ENCODE data around the gene CD53.
A peak's percentile ranks its signal among the peaks of the same experiment; 100 is the strongest.
"Not testable (repeated sequence)": the region's sequence is repeated elsewhere in the genome, so short reads cannot be mapped to it uniquely, and the experiment has no call there.

The CD53 gene

GRCh38 chr1:110872745-110873720, at the start of gene CD53:
CD53 (plus strand) TSS chr1:110873148; CDS start chr1:110891409, 18,261 bp downstream.
- no peak for DNase-seq

GRCh38 chr1:110824192-110824591, 48.8 kb upstream of the CD53 start:
- DNase-seq = no peak

- DNase-seq = peak; percentile 1
These were observed 42.9 kb upstream of the CD53 start for GRCh38 chr1:110829955-110830553.

GRCh38 chr1:110833779-110834178, 39.2 kb upstream of the CD53 start:
- not testable (repeated sequence) for DNase-seq

GRCh38 chr1:110846861-110847260, 26.1 kb upstream of the CD53 start:
- no peak for DNase-seq

GRCh38 chr1:110850145-110850544, 22.8 kb upstream of the CD53 start:
- no peak for DNase-seq

GRCh38 chr1:110850627-110851026, 22.3 kb upstream of the CD53 start:
- DNase-seq = no peak

- DNase-seq = no peak
These were observed 19.8 kb upstream of the CD53 start for GRCh38 chr1:110853135-110853534.

GRCh38 chr1:110856410-110856809, 16.5 kb upstream of the CD53 start:
- DNase-seq = no peak

GRCh38 chr1:110857964-110858948, 14.7 kb upstream of the CD53 start:
- no peak for DNase-seq

- DNase-seq = no peak
These were observed 13.9 kb upstream of the CD53 start for GRCh38 chr1:110859062-110859461.

- DNase-seq = no peak
These were observed 12.8 kb upstream of the CD53 start for GRCh38 chr1:110860174-110860573.

GRCh38 chr1:110860620-110861019, 12.3 kb upstream of the CD53 start:
- not testable (repeated sequence) for DNase-seq

- DNase-seq = not testable (repeated sequence)
These were observed 11.0 kb upstream of the CD53 start for GRCh38 chr1:110861942-110862341.

- DNase-seq = no peak
These were observed 8.7 kb upstream of the CD53 start for GRCh38 chr1:110864287-110864686.

GRCh38 chr1:110870721-110871388, 2.1 kb upstream of the CD53 start:
- no peak for DNase-seq

GRCh38 chr1:110872366-110872744, 593 bp upstream of the CD53 start:
- DNase-seq = no peak

- no peak for DNase-seq
These were observed 908 bp downstream of the CD53 start for GRCh38 chr1:110873856-110874255.

GRCh38 chr1:110874324-110875215, 1.6 kb downstream of the CD53 start:
- DNase-seq = no peak

GRCh38 chr1:110875216-110875731, 2.3 kb downstream of the CD53 start:
- DNase-seq = no peak

GRCh38 chr1:110876748-110877341, 3.9 kb downstream of the CD53 start:
- no peak for DNase-seq

Measured in fibroblast of upper back skin (primary cell).